Uterus (tissue), 2 donors: ENCODE data around the gene ARFGEF3.

Experiments
- POLR2A ChIP-seq, 2 donors: fragments of 450-650 bp; IDR thresholded peaks; one replicate each; pipeline ENCODE4 v1.6.1; 2016; ENCODE audit warnings: antibody characterized with exemption in 2 of 2, mild to moderate bottlenecking in 1 of 2, moderate library complexity in 1 of 2
- TF ChIP-seq, protein P1 (sequence below), 4 experiments: fragments of 200-600 bp in 2 of 4; fragments of 450-650 bp in 2 of 4; sonication (generic) in 2 of 4; IDR thresholded peaks; one replicate each; pipeline ENCODE4 v1.5.1; 2016 to 2019; ENCODE audit warnings: antibody characterized with exemption in 4 of 4, mild to moderate bottlenecking in 2 of 4, moderate library complexity in 1 of 4

DNA sequence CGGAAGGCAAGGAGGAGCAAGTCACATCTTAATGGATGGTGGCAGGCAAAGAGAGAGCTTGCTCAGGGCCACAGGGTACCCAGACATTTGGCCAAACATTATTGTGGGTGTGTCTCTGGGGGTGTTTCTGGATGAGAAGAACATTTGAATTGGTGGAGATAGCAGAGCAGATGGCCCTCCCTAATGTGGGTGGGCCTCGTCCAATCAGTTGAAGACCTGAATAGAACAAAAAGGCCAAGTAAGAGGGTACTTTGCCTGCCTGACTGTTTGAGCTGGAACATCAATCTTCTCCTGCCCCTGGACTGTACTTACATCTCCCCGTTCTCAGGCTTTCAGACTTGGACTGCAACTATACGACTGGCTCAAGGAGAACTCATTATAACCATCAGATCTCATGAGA, 160.2 kb downstream of the ARFGEF3 start:
- TF ChIP-seq, protein P1, sequence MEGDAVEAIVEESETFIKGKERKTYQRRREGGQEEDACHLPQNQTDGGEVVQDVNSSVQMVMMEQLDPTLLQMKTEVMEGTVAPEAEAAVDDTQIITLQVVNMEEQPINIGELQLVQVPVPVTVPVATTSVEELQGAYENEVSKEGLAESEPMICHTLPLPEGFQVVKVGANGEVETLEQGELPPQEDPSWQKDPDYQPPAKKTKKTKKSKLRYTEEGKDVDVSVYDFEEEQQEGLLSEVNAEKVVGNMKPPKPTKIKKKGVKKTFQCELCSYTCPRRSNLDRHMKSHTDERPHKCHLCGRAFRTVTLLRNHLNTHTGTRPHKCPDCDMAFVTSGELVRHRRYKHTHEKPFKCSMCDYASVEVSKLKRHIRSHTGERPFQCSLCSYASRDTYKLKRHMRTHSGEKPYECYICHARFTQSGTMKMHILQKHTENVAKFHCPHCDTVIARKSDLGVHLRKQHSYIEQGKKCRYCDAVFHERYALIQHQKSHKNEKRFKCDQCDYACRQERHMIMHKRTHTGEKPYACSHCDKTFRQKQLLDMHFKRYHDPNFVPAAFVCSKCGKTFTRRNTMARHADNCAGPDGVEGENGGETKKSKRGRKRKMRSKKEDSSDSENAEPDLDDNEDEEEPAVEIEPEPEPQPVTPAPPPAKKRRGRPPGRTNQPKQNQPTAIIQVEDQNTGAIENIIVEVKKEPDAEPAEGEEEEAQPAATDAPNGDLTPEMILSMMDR (IDR thresholded peaks at IDR 0.05) = no peak
- no peak for TF ChIP-seq POLR2A (IDR thresholded peaks at IDR 0.05)
